Sigmoid colon (tissue), 4 donors: Measurements from ENCODE around the gene NUP88.

Source experiments
- EP300 ChIP-seq, 4 donors: sonication (generic); formaldehyde crosslinking; IDR thresholded peaks; one replicate each; pipeline ENCODE4 v1.6.1; 2017; ENCODE audit warnings: antibody characterized with exemption in 4 of 4
- TF ChIP-seq, protein P1 (sequence below), 4 experiments: fragments of 450-650 bp in 3 of 4; fragments of 200-600 bp in 1 of 4; IDR thresholded peaks; one replicate each; pipeline ENCODE4 v1.5.1; 2016 to 2019; ENCODE audit warnings: antibody characterized with exemption in 4 of 4, mild to moderate bottlenecking in 3 of 4, moderate library complexity in 2 of 4

DNA sequence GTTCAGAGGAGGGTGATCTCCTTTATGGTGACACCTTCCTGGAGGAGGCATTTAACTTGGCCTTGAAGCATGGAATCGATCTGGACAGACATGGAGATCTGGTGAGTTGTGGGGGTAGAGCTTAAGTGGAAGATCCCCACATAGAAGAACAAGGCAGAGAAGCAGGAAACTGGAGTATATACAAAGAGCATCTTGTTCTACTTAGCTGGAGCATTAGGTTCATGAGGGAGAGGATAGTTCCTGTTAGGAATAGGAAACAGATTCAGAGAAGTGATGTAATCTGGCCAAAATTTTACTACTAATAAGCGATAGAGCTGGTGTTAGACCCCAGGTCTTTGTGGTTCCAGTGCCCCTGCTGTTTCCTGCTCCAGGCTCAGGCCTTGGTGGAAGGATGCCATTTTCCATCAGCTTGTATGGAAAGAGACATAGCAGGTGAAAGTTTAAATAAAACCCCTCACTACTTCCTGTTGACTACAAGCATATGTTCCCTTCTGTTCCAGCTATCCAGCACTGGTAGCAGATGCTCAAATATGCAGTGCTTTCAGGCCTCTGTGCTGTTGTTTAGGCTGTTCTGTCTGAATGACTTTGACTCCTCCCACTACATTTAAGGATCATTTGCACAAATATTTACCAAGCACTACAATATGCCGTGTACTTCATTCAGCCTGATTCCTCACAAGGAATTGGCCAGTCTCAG lies 9.9 kb upstream of the NUP88 start:
- TF ChIP-seq EP300 (IDR thresholded peaks at IDR 0.05): no peak
- TF ChIP-seq, protein P1, sequence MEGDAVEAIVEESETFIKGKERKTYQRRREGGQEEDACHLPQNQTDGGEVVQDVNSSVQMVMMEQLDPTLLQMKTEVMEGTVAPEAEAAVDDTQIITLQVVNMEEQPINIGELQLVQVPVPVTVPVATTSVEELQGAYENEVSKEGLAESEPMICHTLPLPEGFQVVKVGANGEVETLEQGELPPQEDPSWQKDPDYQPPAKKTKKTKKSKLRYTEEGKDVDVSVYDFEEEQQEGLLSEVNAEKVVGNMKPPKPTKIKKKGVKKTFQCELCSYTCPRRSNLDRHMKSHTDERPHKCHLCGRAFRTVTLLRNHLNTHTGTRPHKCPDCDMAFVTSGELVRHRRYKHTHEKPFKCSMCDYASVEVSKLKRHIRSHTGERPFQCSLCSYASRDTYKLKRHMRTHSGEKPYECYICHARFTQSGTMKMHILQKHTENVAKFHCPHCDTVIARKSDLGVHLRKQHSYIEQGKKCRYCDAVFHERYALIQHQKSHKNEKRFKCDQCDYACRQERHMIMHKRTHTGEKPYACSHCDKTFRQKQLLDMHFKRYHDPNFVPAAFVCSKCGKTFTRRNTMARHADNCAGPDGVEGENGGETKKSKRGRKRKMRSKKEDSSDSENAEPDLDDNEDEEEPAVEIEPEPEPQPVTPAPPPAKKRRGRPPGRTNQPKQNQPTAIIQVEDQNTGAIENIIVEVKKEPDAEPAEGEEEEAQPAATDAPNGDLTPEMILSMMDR (IDR thresholded peaks at IDR 0.05): no peak
